ENCODE results near the gene KCNQ1.

DNA sequence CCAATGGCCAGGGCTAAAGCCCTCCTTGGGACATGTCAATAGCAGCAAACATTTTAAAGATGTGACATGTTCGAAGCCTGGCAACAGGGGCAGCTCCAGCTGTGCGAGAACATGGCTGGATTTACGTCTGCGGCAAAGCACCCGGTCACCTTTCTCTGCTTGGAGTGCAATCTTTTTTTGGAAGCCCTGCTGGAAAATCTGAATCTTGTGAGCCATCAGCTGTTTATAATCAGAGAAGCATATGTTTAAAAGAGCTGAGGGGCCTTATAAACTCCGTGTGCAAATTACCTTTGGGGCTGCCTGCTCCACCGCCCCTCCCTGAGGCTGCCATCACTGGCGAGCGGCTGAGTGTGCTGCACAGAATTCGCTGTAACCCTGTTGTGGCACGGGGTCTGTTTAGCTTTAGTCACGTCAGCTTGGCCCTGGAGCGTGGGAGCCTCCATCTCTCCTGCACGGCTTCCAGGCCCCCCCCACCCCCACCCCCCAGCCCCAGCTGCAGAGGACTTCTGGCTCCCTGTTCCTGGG lies 264.0 kb downstream of the KCNQ1 start:
- no peak for TF ChIP-seq CTCF (IDR thresholded peaks at IDR 0.05)
- peak; percentile 71 for TF ChIP-seq POLR2AphosphoS5 (IDR thresholded peaks at IDR 0.05)
- no peak for TF ChIP-seq POLR2A (IDR thresholded peaks at IDR 0.05)
- no peak for TF ChIP-seq EP300 (IDR thresholded peaks at IDR 0.05)

All from gastroesophageal sphincter (tissue), 3 donors.